ENCODE measurements around the gene TLR9.

- TF ChIP-seq POLR2A (IDR thresholded peaks at IDR 0.05; ENCODE audit: low read depth, low read length) (no peak), TAF1 (IDR thresholded peaks at IDR 0.05; ENCODE audit: borderline replicate concordance, low read depth, low read length) (no peak)
Measured at GRCh38 chr3:52202384-52203077, 22.9 kb downstream of the TLR9 start.

Data from GM12892 (cell line).